H1 (cell line): ENCODE measurements around the gene MYH6. TPM values are rescaled to one million over a fixed set of nuclear protein-coding genes. Genes with fewer than 3 reads are reported as not detected.

Source experiments
- CTCF ChIA-PET: fragments of 300-600 bp; sonication (Branson Sonifier 250); formaldehyde crosslinking; loops from one replicate; lab custom pipeline; 2021; ENCODE audit not compliant: partially characterized antibody; lab: Charles Lee
- POLR2A ChIA-PET: fragments of 300-600 bp; sonication (Branson Sonifier 250); formaldehyde crosslinking; loops from one replicate; lab custom pipeline; 2021; ENCODE audit warnings: inconsistent platforms; ENCODE audit not compliant: partially characterized antibody; lab: Charles Lee
- DNase-seq, 2 experiments: peaks; one replicate each; pipeline versions ENCODE4 v3.0.0 to v3.0.0-alpha.2; 2010 to 2022; ENCODE audit warnings: low spot score in 2 of 2, low read depth in 1 of 2, mixed read lengths in 1 of 2
- FAIRE-seq: peaks from 2 replicates; lab custom pipeline; 2011; peaks lifted over from hg19 to GRCh38; lab: Jason Lieb, UNC
- H2AFZ ChIP-seq: 2 replicates; pipeline ENCODE4 v1.8.1; 2012; ENCODE audit warnings: low read length, inconsistent platforms
- H2AK5ac ChIP-seq: 2 replicates; pipeline ENCODE4 v1.6.1; 2013; ENCODE audit warnings: low read depth, low read length
- H2BK120ac ChIP-seq: replicated peaks from 2 replicates; pipeline ENCODE3; 2013; ENCODE audit warnings: low read depth, low read length, inconsistent platforms
- H2BK12ac ChIP-seq: 2 replicates; pipeline ENCODE4 v1.6.1; 2013; ENCODE audit warnings: low read depth, low read length
- H2BK15ac ChIP-seq: 2 replicates; pipeline ENCODE4 v1.6.1; 2013; ENCODE audit warnings: low read length
- H2BK20ac ChIP-seq: 2 replicates; pipeline ENCODE4 v1.6.1; 2013; ENCODE audit warnings: low read length
- H2BK5ac ChIP-seq: 2 replicates; pipeline ENCODE4 v1.6.1; 2013; ENCODE audit warnings: low read depth, low read length
- H3K14ac ChIP-seq: 2 replicates; pipeline ENCODE4 v1.6.1; 2013; ENCODE audit warnings: inconsistent platforms; ENCODE audit not compliant: insufficient read length
- H3K18ac ChIP-seq: 2 replicates; pipeline ENCODE4 v1.6.1; 2013; ENCODE audit warnings: low read length; ENCODE audit errors: extremely low read depth
- H3K23ac ChIP-seq: 2 replicates; pipeline ENCODE4 v1.6.1; 2013; ENCODE audit warnings: inconsistent platforms; ENCODE audit not compliant: insufficient read length
- H3K23me2 ChIP-seq: 2 replicates; pipeline ENCODE4 v1.6.1; 2013; ENCODE audit warnings: low read depth, low read length
- H3K27ac ChIP-seq: 2 replicates; pipeline ENCODE4 v1.6.1; 2011; ENCODE audit warnings: low read depth, low read length, inconsistent platforms
- H3K27me3 ChIP-seq, 4 experiments: replicated peaks in 1 of 4; 1 replicate in 1 of 4; 2 replicates in 3 of 4; pipeline versions ENCODE4 v1.6.1 to v1.8.1; 2011 to 2013; ENCODE audit warnings: low read length in 3 of 4, mild to moderate bottlenecking in 3 of 4, inconsistent platforms in 2 of 4, mixed read lengths in 2 of 4, moderate library complexity in 1 of 4; ENCODE audit not compliant: control insufficient read depth in 3 of 4, insufficient read depth in 3 of 4; ENCODE audit errors: extremely low read depth in 1 of 4
- H3K36me3 ChIP-seq, 4 experiments: 2 replicates each; pipeline versions ENCODE4 v1.6.1 to v1.8.1; 2011 to 2013; ENCODE audit warnings: mild to moderate bottlenecking in 4 of 4, low read length in 3 of 4, moderate library complexity in 2 of 4, control low read depth in 1 of 4, inconsistent platforms in 1 of 4; ENCODE audit not compliant: insufficient read depth in 4 of 4, control insufficient read depth in 2 of 4
- H3K4ac ChIP-seq: replicated peaks from 2 replicates; pipeline ENCODE3; 2013; ENCODE audit warnings: low read length, low read depth, mixed read lengths, inconsistent platforms; ENCODE audit not compliant: insufficient read length
- H3K4me1 ChIP-seq, 4 experiments: replicated peaks in 1 of 4; 1 replicate in 1 of 4; 2 replicates in 3 of 4; pipeline versions ENCODE4 v1.6.1 to v1.8.1; 2011 to 2013; ENCODE audit warnings: low read length in 3 of 4, inconsistent platforms in 2 of 4, mixed read lengths in 1 of 4; ENCODE audit not compliant: insufficient read depth in 4 of 4, control insufficient read depth in 3 of 4
- H3K4me2 ChIP-seq, 2 experiments: 2 replicates each; pipeline versions ENCODE4 v1.6.1 to v1.8.1; 2011 to 2013; ENCODE audit warnings: low read depth in 2 of 2, low read length in 2 of 2, control low read depth in 1 of 2, inconsistent platforms in 1 of 2, mild to moderate bottlenecking in 1 of 2; ENCODE audit not compliant: insufficient read depth in 1 of 2
- H3K4me3 ChIP-seq, 4 experiments: fragments of 200-600, 300-600 bp in 1 of 4; sonication (generic), shearing (Covaris generic), sonication (Bioruptor Twin) in 1 of 4; 2 replicates each; pipeline versions ENCODE4 v1.5.1 to v1.8.1; 2011 to 2016; ENCODE audit warnings: low read length in 4 of 4, low read depth in 3 of 4, control low read depth in 2 of 4, inconsistent platforms in 2 of 4, mild to moderate bottlenecking in 2 of 4, mixed read lengths in 1 of 4, moderate library complexity in 1 of 4; ENCODE audit not compliant: insufficient read depth in 2 of 4; ENCODE audit errors: extremely low read depth in 1 of 4
- H3K56ac ChIP-seq: replicated peaks from 2 replicates; pipeline ENCODE3; 2013; ENCODE audit warnings: low read depth, mild to moderate bottlenecking, mixed read lengths, low read length, inconsistent platforms; ENCODE audit not compliant: insufficient read length
- H3K79me1 ChIP-seq: 2 replicates; pipeline ENCODE4 v1.6.1; 2013; ENCODE audit warnings: low read depth, low read length, control low read depth
- H3K79me2 ChIP-seq, 2 experiments: 2 replicates each; pipeline versions ENCODE4 v1.6.1 to v1.8.1; 2012 to 2013; ENCODE audit warnings: low read length in 2 of 2, mild to moderate bottlenecking in 2 of 2, inconsistent platforms in 1 of 2; ENCODE audit not compliant: insufficient read depth in 2 of 2, control insufficient read depth in 1 of 2
- H3K9ac ChIP-seq, 4 experiments: replicated peaks in 1 of 4; 1 replicate in 1 of 4; 2 replicates in 3 of 4; pipeline versions ENCODE4 v1.6.1 to v1.8.1; 2011 to 2013; ENCODE audit warnings: low read depth in 3 of 4, low read length in 3 of 4, control low read depth in 2 of 4, mild to moderate bottlenecking in 2 of 4, moderate library complexity in 2 of 4, inconsistent platforms in 1 of 4; ENCODE audit errors: extremely low read depth in 1 of 4
- H3K9me3 ChIP-seq, 2 experiments: 2 replicates each; pipeline versions ENCODE4 v1.6.1 to v1.8.1; 2012 to 2013; ENCODE audit warnings: mild to moderate bottlenecking in 2 of 2, moderate library complexity in 2 of 2, control low read depth in 1 of 2, inconsistent platforms in 1 of 2, low read depth in 1 of 2, low read length in 1 of 2, mixed read lengths in 1 of 2; ENCODE audit not compliant: insufficient read depth in 2 of 2
- H4K20me1 ChIP-seq, 2 experiments: replicated peaks in 1 of 2; 2 replicates each; pipeline versions ENCODE3 to v1.8.1; 2011 to 2013; ENCODE audit warnings: inconsistent platforms in 2 of 2, low read length in 2 of 2, mild to moderate bottlenecking in 1 of 2; ENCODE audit not compliant: insufficient read depth in 2 of 2, control insufficient read depth in 1 of 2
- H4K5ac ChIP-seq: 2 replicates; pipeline ENCODE4 v1.6.1; 2013; ENCODE audit warnings: low read length, low read depth, mixed read lengths, inconsistent platforms; ENCODE audit not compliant: insufficient read length
- H4K8ac ChIP-seq: 2 replicates; pipeline ENCODE4 v1.8.0; 2013; ENCODE audit warnings: mild to moderate bottlenecking, moderate library complexity, low read length, inconsistent platforms; ENCODE audit not compliant: insufficient read depth; ENCODE audit errors: extremely low read depth
- H4K91ac ChIP-seq: replicated peaks from 2 replicates; pipeline ENCODE3; 2013; ENCODE audit warnings: low read length, mixed read lengths, inconsistent platforms; ENCODE audit not compliant: insufficient read length
- CBX5 ChIP-seq: fragments of 300-800, 300-1000 bp; sonication (generic); IDR thresholded peaks from 2 replicates; pipeline ENCODE4 v1.7.1; 2016; ENCODE audit warnings: antibody characterized with exemption, low read length, low read depth
- CBX8 ChIP-seq: fragments of 300-800, 300-1000 bp; sonication (generic); IDR thresholded peaks from 2 replicates; pipeline ENCODE4 v1.7.1; 2016; ENCODE audit warnings: low read depth, low read length, borderline replicate concordance
- NANOG ChIP-seq: IDR thresholded peaks from 2 replicates; pipeline ENCODE4 v1.6.1; 2011; ENCODE audit warnings: low read length, low read depth, mild to moderate bottlenecking, inconsistent platforms; ENCODE audit not compliant: insufficient read depth, poor library complexity, severe bottlenecking
- PHF8 ChIP-seq: fragments of 200-600 bp; sonication (generic); conservative IDR thresholded peaks from 2 replicates; pipeline ENCODE4 v1.7.1; 2012; ENCODE audit warnings: low read depth, mild to moderate bottlenecking, inconsistent platforms, low read length, moderate library complexity
- RXRA ChIP-seq: IDR thresholded peaks from 2 replicates; pipeline ENCODE4 v1.6.1; 2011; ENCODE audit warnings: low read depth, mild to moderate bottlenecking, low read length, moderate library complexity; ENCODE audit not compliant: insufficient read depth
- SUZ12 ChIP-seq: fragments of 200-600 bp; sonication (generic); IDR thresholded peaks from 2 replicates; pipeline ENCODE4 v1.6.1; 2012; ENCODE audit warnings: mild to moderate bottlenecking, inconsistent platforms, low read length, moderate library complexity, mixed read lengths
- TAF7 ChIP-seq: optimal IDR thresholded peaks from 2 replicates; pipeline ENCODE3; 2011; ENCODE audit warnings: low read depth, mild to moderate bottlenecking, inconsistent platforms, low read length, moderate library complexity, borderline replicate concordance
- YY1 ChIP-seq: IDR thresholded peaks from 2 replicates; pipeline ENCODE4 v1.6.1; 2011; ENCODE audit warnings: low read depth, mild to moderate bottlenecking, low read length
- WGBS, 2 experiments: shearing (Covaris generic) in 1 of 2; methylation state at CpG; one replicate each; pipeline versions ENCODE4 v1.1.6 to v1.1.7; 2013 to 2015; ENCODE audit warnings: low lambda C conversion rate in 2 of 2, mixed read lengths in 2 of 2, inconsistent platforms in 1 of 2, low coverage in 1 of 2, missing lambda C conversion rate in 1 of 2; ENCODE audit not compliant: insufficient replicate concordance in 2 of 2, insufficient coverage in 1 of 2, insufficient read length in 1 of 2; ENCODE audit errors: extremely low coverage in 1 of 2, missing lambda C conversion rate in 1 of 2; 5-methylcytosine and 5-hydroxymethylcytosine counted together
- polyA plus RNA-seq, 7 experiments: library from polyadenylated mRNA; depleted of rRNA in 3 of 7; stranded (reverse) in 5 of 7; unstranded in 2 of 7; fragments of >200 nt in 5 of 7; fragments of 200-250 nt in 2 of 7; gene quantifications; 1 replicate in 5 of 7; 2 replicates in 1 of 7; 4 replicates in 1 of 7; pipeline versions ENCODE4 v1.2.1 to v1.2.3, GENCODE V29; 2011 to 2013; ENCODE audit warnings: missing spikeins in 2 of 7, mixed read lengths in 2 of 7
- total RNA-seq: library from RNA; stranded (reverse); fragmentation: NEBNext Ultra II Directional; extraction: Animal tissue kit (Norgen Biotek cat#: 25700); gene quantifications from 2 replicates; pipeline ENCODE4 v1.2.1, GENCODE V29; 2021

The MYH6 gene
- total and polyA plus RNA-seq, 2 of the 8 experiments (the other 6 are each of a cell fraction or from before 2014, with no cell fraction given), result 0.03 TPM; not detected in 1

DNA sequence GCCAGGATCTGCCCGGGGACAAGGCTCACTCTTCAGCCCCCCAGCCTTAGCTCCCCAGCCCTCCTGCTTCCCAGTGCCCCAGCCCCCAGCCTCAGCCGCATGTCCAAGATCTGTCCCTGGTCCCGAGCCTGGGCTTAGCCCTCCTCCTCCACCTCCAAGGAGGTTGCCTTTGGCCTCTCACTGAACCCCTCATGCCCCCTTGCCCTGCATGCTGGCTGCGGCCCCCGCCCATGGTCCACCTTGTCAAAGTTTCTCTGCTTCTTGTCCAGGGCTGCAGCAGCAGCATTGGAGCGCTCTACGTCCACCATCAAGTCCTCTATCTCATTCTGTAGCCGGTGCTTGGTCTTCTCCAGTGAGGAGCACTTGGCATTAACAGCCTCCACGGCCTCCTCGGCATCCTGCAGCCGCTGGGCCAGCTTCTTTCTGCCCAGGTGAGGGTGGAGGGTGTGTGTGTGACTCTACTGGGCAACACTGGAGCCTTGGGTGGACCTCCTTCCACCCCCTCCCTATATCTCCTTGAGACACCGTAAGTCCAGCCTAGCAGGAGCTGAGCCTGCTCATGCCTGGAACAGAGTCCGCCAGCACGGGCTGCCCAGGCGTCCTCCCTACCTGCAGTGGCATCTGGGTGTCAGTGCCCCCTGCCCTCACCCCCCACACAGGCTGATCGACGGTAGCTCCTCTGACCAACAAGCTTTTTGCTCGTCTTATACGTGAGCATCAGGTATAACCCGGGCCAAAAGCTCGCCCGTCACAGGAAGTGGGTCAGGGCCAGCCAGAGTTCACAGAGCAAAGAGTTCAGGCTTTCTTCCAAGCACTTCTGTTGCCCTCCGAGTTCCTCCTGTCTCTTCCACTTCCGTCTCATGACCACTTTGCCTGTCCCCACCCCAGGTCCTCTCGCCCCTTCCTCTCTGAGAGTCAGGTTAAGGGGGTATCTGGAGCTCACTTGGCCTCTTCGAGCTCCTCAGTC, 19.9 kb downstream of the MYH6 start:
- no peak overlapping the region for H2BK15ac ChIP-seq
- H3K36me3 ChIP-seq, result no peaks in the 10 kb centered on the region
- no peak overlapping the region for H3K23ac ChIP-seq
- H2AK5ac ChIP-seq, result no peak overlapping the region
- no peak overlapping the region for H3K4ac ChIP-seq
- no peak overlapping the region for H2BK5ac ChIP-seq
- WGBS, 2 experiments, result 92% methylated on average over 26 of the region's 26 CpGs; no CpG with 5 or more reads in 1 of the 2 experiments
- H3K14ac ChIP-seq, result no peak overlapping the region
- ChIA-PET POLR2A (interaction anchor here (0.8 to 1.3 kb wide), 2 partner anchors 12 to 66 kb away, joined by 3 to 4 read pairs; no protein-coding TSS in a partner anchor), CTCF (interaction anchor here (0.8 to 4.0 kb wide), 10 partner anchors 9 to 292 kb away, joined by 3 to 30 read pairs (median 4); partner anchors contain the start of gene CMTM5)
- peaks cover 0 to 10% (median 0%) of the 10 kb centered on the region in 4 experiments; a peak in 1 of 7 replicates for H3K4me1 ChIP-seq
- H4K8ac ChIP-seq, result no peak overlapping the region
- no peak for TF ChIP-seq SUZ12
- no peak for TF ChIP-seq NANOG
- no peak for TF ChIP-seq RXRA
- no peak for TF ChIP-seq CBX5
- no peak for TF ChIP-seq YY1
- no peak for TF ChIP-seq PHF8
- no peak for TF ChIP-seq TAF7
- TF ChIP-seq CBX8, result no peak
- TF ChIP-seq, all 59 proteins: peak for 0
- Histone ChIP-seq H4K5ac (no peak overlapping the region), H3K4me2 (no peak overlapping the region), H3K79me2 (no peaks in the 10 kb centered on the region), H3K4me3 (no peak overlapping the region), H4K20me1 (no peaks in the 10 kb centered on the region), H3K18ac (no peak overlapping the region), H3K56ac (no peak overlapping the region), H3K27ac (no peak overlapping the region), H3K9ac (no peak overlapping the region), H3K9me3 (no peaks in the 10 kb centered on the region), H4K91ac (no peak overlapping the region), H2BK120ac (no peak overlapping the region), H2BK20ac (no peak overlapping the region), H2AFZ (no peak overlapping the region), H2BK12ac (peak overlapping the region; percentile 29; the same call in 1 of the 2 replicates), H3K23me2 (no peaks in the 10 kb centered on the region; the same call in 1 of the 2 replicates), H3K27me3 (no peaks in the 10 kb centered on the region; a peak in 3 of 7 replicates), H3K79me1 (no peaks in the 10 kb centered on the region)
- DNase-seq (no peak), FAIRE-seq (no peak)
